GM12878 (cell line): ENCODE measurements around the gene ANKIB1. TPM values are rescaled to one million over a fixed set of nuclear protein-coding genes. Genes with fewer than 3 reads are reported as not detected.

Experiments used
- ATAC-seq: fragments of 200-7000 bp; cut with Tn5 transposase; 3 replicates; pipeline ENCODE4 v1.9.1; 2020; ENCODE audit warnings: mild to moderate bottlenecking, moderate library complexity
- BruUV-seq: library from RNA; stranded (reverse); fragments of 400-500 nt; replicated peaks from 2 replicates; lab custom pipeline; 2021; lab: Mats Ljungman, UMichigan
- CTCF ChIA-PET: fragments of 300-600 bp; sonication (Branson Sonifier 250); formaldehyde crosslinking; extraction: SDS; loops from one replicate; lab custom pipeline; 2021; ENCODE audit warnings: inconsistent platforms; lab: Yijun Ruan, JAX
- POLR2A ChIA-PET: fragments of 350-600 bp; formaldehyde crosslinking; extraction: SDS; loops from one replicate; lab custom pipeline; 2021; ENCODE audit warnings: inconsistent platforms; lab: Charles Lee
- RAD21 ChIA-PET: fragments of 300-600 bp; sonication (Branson Sonifier 250); formaldehyde crosslinking; loops from one replicate; lab custom pipeline; 2023; ENCODE audit warnings: antibody characterized with exemption; ENCODE audit not compliant: unreplicated experiment; lab: Charles Lee
- SMC1A ChIA-PET: fragments of 300-600 bp; sonication (Branson Sonifier 250); formaldehyde crosslinking; loops from one replicate; lab custom pipeline; 2023; ENCODE audit not compliant: unreplicated experiment, uncharacterized antibody; lab: Charles Lee
- DNase-seq: peaks from one replicate; pipeline ENCODE4 v3.0.0-alpha.2; 2011; ENCODE audit warnings: low read depth, low spot score
- FAIRE-seq: peaks from 3 replicates; lab custom pipeline; 2011; peaks lifted over from hg19 to GRCh38; lab: Jason Lieb, UNC
- H2AFZ ChIP-seq: 2 replicates; pipeline ENCODE4 v1.6.0; 2011; ENCODE audit warnings: low read depth, low read length, control low read depth; ENCODE audit not compliant: control insufficient read depth
- H3K27ac ChIP-seq: 2 replicates; pipeline ENCODE4 v1.5.1; 2011; ENCODE audit warnings: control low read depth; ENCODE audit not compliant: control insufficient read depth, insufficient read depth
- H3K27me3 ChIP-seq, 2 experiments: replicated peaks in 1 of 2; 2 replicates each; pipeline versions ENCODE4 v1.6.0 to v1.6.1; 2011; ENCODE audit warnings: low read length in 1 of 2; ENCODE audit not compliant: control insufficient read depth in 2 of 2, insufficient read depth in 2 of 2
- H3K36me3 ChIP-seq, 2 experiments: 2 replicates each; pipeline ENCODE4 v1.5.1; 2011; ENCODE audit warnings: low read length in 1 of 2; ENCODE audit not compliant: control insufficient read depth in 2 of 2, insufficient read depth in 2 of 2
- H3K4me1 ChIP-seq: 2 replicates; pipeline ENCODE4 v1.6.1; 2011; ENCODE audit warnings: mild to moderate bottlenecking, low read length, moderate library complexity, mixed read lengths; ENCODE audit not compliant: control insufficient read depth, insufficient read depth
- H3K4me2 ChIP-seq: 2 replicates; pipeline ENCODE4 v1.6.0; 2011; ENCODE audit warnings: control low read depth; ENCODE audit not compliant: control insufficient read depth, insufficient read depth
- H3K4me3 ChIP-seq: fragments of 200-600 bp; sonication (generic); 2 replicates; pipeline ENCODE4 v1.5.1; 2016
- H3K79me2 ChIP-seq: 2 replicates; pipeline ENCODE4 v1.6.0; 2011; ENCODE audit warnings: low read length; ENCODE audit not compliant: control insufficient read depth, insufficient read depth
- H3K9ac ChIP-seq: 2 replicates; pipeline ENCODE4 v1.8.0; 2011; ENCODE audit warnings: low read length, control low read depth, mixed read lengths; ENCODE audit not compliant: control insufficient read depth, insufficient read depth
- H3K9me3 ChIP-seq: replicated peaks from 3 replicates; pipeline ENCODE4 v1.5.1; 2011; ENCODE audit warnings: mild to moderate bottlenecking, low read length; ENCODE audit not compliant: control insufficient read depth, insufficient read depth
- H4K20me1 ChIP-seq: 2 replicates; pipeline ENCODE4 v1.6.0; 2011; ENCODE audit not compliant: control insufficient read depth, insufficient read depth
- BACH1 ChIP-seq: fragments of 450-650 bp; IDR thresholded peaks from 2 replicates; pipeline ENCODE4 v1.6.1; 2017; ENCODE audit warnings: mild to moderate bottlenecking, borderline replicate concordance
- BCLAF1 ChIP-seq: fragments of 450-650 bp; IDR thresholded peaks from 2 replicates; pipeline ENCODE4 v1.6.1; 2017; ENCODE audit warnings: antibody characterized with exemption, mild to moderate bottlenecking, moderate library complexity
- HDAC6 ChIP-seq: fragments of 200-600 bp; sonication (generic); IDR thresholded peaks from one replicate; pipeline ENCODE4 v1.8.0; 2017; ENCODE audit warnings: antibody characterized with exemption; ENCODE audit not compliant: unreplicated experiment
- MYC ChIP-seq: IDR thresholded peaks from 2 replicates; pipeline ENCODE4 v1.6.1; 2011; ENCODE audit warnings: mild to moderate bottlenecking, low read length, moderate library complexity, inconsistent platforms; ENCODE audit not compliant: insufficient read depth, insufficient replicate concordance, insufficient read length, severe bottlenecking
- NBN ChIP-seq: fragments of 450-650 bp; IDR thresholded peaks from 2 replicates; pipeline ENCODE4 v1.6.1; 2016
- SIN3A ChIP-seq: IDR thresholded peaks from 2 replicates; pipeline ENCODE4 v1.6.1; 2012; ENCODE audit warnings: low read depth, low read length, improper control_type of control experiment
- TCF3 ChIP-seq: IDR thresholded peaks from 2 replicates; pipeline ENCODE4 v1.6.1; 2012; ENCODE audit warnings: low read depth, mild to moderate bottlenecking, low read length, borderline replicate concordance; ENCODE audit not compliant: insufficient read depth
- ZNF622 ChIP-seq: fragments of 450-650 bp; IDR thresholded peaks from 2 replicates; pipeline ENCODE4 v1.6.1; 2017; ENCODE audit warnings: mild to moderate bottlenecking, inconsistent platforms
- WGBS: methylation state at CpG from one replicate; pipeline ENCODE4 v1.1.6; 2016; ENCODE audit warnings: low lambda C conversion rate; ENCODE audit not compliant: insufficient replicate concordance, insufficient coverage; ENCODE audit errors: missing lambda C conversion rate; 5-methylcytosine and 5-hydroxymethylcytosine counted together
- in situ Hi-C: fragments of 300-500 bp; cut with MboI; formaldehyde crosslinking; loops from 9 replicates; pipeline ENCODE4 v1.14.3; 2018; ENCODE audit warnings: mixed read lengths
- intact Hi-C: fragments of 100-400 bp; cut with micrococcal nuclease; formaldehyde crosslinking; loops from one replicate; pipeline ENCODE4 v1.14.2; 2022; ENCODE audit not compliant: unreplicated experiment
- polyA plus RNA-seq, 11 experiments: library from polyadenylated mRNA; depleted of rRNA in 4 of 11; unstranded in 6 of 11; stranded (reverse) in 5 of 11; fragments of >200 nt; fragmentation: Nextera tagmentation in 4 of 11; fragmentation: Illumina TruSeq in 1 of 11; extraction: Ambion mirVana in 4 of 11; extraction: Trizol in 1 of 11; gene quantifications; 1 replicate in 1 of 11; 2 replicates in 10 of 11; pipeline versions ENCODE4 v1.2.1 to v1.2.3, GENCODE V29; 2011 to 2016; ENCODE audit warnings: inconsistent platforms in 2 of 11, missing spikeins in 2 of 11, low read depth in 1 of 11
- total RNA-seq, 4 experiments: library from RNA; depleted of rRNA in 3 of 4; stranded (reverse); fragments of >200 nt in 3 of 4; fragmentation: Illumina TruSeq in 1 of 4; extraction: Trizol in 1 of 4; gene quantifications; 2 replicates each; pipeline versions ENCODE4 v1.2.1 to v1.2.3, GENCODE V29; 2013 to 2021
- TF ChIP-seq, protein P1 (sequence below): fragments of 450-650 bp; formaldehyde crosslinking; IDR thresholded peaks from 2 replicates; pipeline ENCODE4 v1.4.0; 2022; ENCODE audit warnings: mild to moderate bottlenecking, moderate library complexity

The ANKIB1 gene
- total and polyA plus RNA-seq, 10 of the 15 experiments (the other 5 are each of a cell fraction or from before 2014, with no cell fraction given), result 9.0 to 54.0 (median 21.9) TPM

GRCh38 chr7:92340016-92340415, 94.2 kb downstream of the ANKIB1 start:
- TSS peak; percentile 12 for BruUV-seq

More at GRCh38 chr7:92340016-92340415, 94.2 kb downstream of the ANKIB1 start:
- Histone ChIP-seq H3K9me3 (no peaks in the 10 kb centered on the region; the same call in 1 of the 3 replicates), H3K4me1 (no peaks in the 10 kb centered on the region), H3K36me3 (no peaks in the 10 kb centered on the region; a peak in 2 of 4 replicates), H3K4me3 (no peak overlapping the region), H3K27me3 (no peaks in the 10 kb centered on the region), H3K27ac (no peak overlapping the region), H2AFZ (no peak overlapping the region), H4K20me1 (no peaks in the 10 kb centered on the region), H3K9ac (no peak overlapping the region), H3K4me2 (no peak overlapping the region), H3K79me2 (no peaks in the 10 kb centered on the region)
- FAIRE-seq (no peak), DNase-seq (no peak), ATAC-seq (no peak)
- CTCF ChIA-PET, result no interaction called here
- SMC1A ChIA-PET, result interaction anchor here (1.2 kb wide), 1 partner anchor 13 kb away, joined by 3 read pairs; no protein-coding TSS in a partner anchor
- POLR2A ChIA-PET, result interaction anchor here (0.7 kb wide), 1 partner anchor 206 kb away, joined by 7 read pairs; no protein-coding TSS in a partner anchor
- in situ Hi-C loops (no loop called here), intact Hi-C loops (no loop called here)
- RAD21 ChIA-PET, result no interaction called here
- 97% methylated on average over 1 of the region's 1 CpG for WGBS
- TF ChIP-seq TCF3 (no peak), NBN (no peak), HDAC6 (no peak), MYC (no peak), ZNF622 (no peak), BCLAF1 (no peak), SIN3A (no peak), BACH1 (no peak)
- TF ChIP-seq, protein P1, sequence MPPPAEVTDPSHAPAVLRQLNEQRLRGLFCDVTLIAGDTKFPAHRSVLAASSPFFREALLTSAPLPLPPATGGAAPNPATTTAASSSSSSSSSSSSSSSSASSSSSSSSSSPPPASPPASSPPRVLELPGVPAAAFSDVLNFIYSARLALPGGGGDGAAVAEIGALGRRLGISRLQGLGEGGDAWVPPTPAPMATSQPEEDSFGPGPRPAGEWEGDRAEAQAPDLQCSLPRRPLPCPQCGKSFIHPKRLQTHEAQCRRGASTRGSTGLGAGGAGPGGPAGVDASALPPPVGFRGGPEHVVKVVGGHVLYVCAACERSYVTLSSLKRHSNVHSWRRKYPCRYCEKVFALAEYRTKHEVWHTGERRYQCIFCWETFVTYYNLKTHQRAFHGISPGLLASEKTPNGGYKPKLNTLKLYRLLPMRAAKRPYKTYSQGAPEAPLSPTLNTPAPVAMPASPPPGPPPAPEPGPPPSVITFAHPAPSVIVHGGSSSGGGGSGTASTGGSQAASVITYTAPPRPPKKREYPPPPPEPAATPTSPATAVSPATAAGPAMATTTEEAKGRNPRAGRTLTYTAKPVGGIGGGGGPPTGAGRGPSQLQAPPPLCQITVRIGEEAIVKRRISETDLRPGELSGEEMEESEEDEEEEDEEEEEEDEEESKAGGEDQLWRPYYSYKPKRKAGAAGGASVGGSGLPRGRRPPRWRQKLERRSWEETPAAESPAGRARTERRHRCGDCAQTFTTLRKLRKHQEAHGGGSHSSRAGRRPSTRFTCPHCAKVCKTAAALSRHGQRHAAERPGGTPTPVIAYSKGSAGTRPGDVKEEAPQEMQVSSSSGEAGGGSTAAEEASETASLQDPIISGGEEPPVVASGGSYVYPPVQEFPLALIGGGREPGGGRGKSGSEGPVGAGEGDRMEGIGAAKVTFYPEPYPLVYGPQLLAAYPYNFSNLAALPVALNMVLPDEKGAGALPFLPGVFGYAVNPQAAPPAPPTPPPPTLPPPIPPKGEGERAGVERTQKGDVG, result no peak
